ENCODE results near the gene PPP1R36. TPM values are rescaled to one million over a fixed set of nuclear protein-coding genes. Genes with fewer than 3 reads are reported as not detected.

The PPP1R36 gene
- total RNA-seq, 1 experiment from 2014 or later = not detected

GRCh38 chr14:64610049-64610746 is 60.4 kb downstream of the PPP1R36 start:
- no TSS peak for BruUV-seq (replicated peaks)
- no peak for DNase-seq
- ChIA-PET CTCF (no interaction called here), POLR2A (ENCODE audit: unreplicated experiment) (no interaction called here)
- H2AFZ ChIP-seq = no peak overlapping the region
- no peak for TF ChIP-seq EZH2 (IDR thresholded peaks at IDR 0.05; ENCODE audit: low read depth)
- TF ChIP-seq, protein P1, sequence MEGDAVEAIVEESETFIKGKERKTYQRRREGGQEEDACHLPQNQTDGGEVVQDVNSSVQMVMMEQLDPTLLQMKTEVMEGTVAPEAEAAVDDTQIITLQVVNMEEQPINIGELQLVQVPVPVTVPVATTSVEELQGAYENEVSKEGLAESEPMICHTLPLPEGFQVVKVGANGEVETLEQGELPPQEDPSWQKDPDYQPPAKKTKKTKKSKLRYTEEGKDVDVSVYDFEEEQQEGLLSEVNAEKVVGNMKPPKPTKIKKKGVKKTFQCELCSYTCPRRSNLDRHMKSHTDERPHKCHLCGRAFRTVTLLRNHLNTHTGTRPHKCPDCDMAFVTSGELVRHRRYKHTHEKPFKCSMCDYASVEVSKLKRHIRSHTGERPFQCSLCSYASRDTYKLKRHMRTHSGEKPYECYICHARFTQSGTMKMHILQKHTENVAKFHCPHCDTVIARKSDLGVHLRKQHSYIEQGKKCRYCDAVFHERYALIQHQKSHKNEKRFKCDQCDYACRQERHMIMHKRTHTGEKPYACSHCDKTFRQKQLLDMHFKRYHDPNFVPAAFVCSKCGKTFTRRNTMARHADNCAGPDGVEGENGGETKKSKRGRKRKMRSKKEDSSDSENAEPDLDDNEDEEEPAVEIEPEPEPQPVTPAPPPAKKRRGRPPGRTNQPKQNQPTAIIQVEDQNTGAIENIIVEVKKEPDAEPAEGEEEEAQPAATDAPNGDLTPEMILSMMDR (conservative IDR thresholded peaks at IDR 0.05) = no peak
- H3K9me3 ChIP-seq (ENCODE audit: insufficient read depth, low read depth) = no peaks in the 10 kb centered on the region
- no peaks in the 10 kb centered on the region for H3K79me2 ChIP-seq (ENCODE audit: low read depth)
- peaks cover 3% of the 10 kb centered on the region; the same call in 1 of the 2 replicates for H3F3A ChIP-seq (ENCODE audit: insufficient read depth, low read depth)
- peaks cover 27% of the 10 kb centered on the region for H3K4me1 ChIP-seq (replicated peaks; ENCODE audit: insufficient read depth)
- H3K4me3 ChIP-seq = no peak overlapping the region
- no peak overlapping the region for H3K4me2 ChIP-seq
- H3K9me2 ChIP-seq (ENCODE audit: insufficient read depth) = no peaks in the 10 kb centered on the region; the same call in 1 of the 2 replicates
- H3K36me3 ChIP-seq (ENCODE audit: low read depth) = no peaks in the 10 kb centered on the region
- no peaks in the 10 kb centered on the region for H4K20me1 ChIP-seq (ENCODE audit: insufficient read depth)
- no peak overlapping the region for H3K27ac ChIP-seq
- intact Hi-C loops (cut with micrococcal nuclease; ENCODE audit: unreplicated experiment) = no loop called here
- no peaks in the 10 kb centered on the region for H3K27me3 ChIP-seq (ENCODE audit: insufficient read depth, low read depth)

DNA sequence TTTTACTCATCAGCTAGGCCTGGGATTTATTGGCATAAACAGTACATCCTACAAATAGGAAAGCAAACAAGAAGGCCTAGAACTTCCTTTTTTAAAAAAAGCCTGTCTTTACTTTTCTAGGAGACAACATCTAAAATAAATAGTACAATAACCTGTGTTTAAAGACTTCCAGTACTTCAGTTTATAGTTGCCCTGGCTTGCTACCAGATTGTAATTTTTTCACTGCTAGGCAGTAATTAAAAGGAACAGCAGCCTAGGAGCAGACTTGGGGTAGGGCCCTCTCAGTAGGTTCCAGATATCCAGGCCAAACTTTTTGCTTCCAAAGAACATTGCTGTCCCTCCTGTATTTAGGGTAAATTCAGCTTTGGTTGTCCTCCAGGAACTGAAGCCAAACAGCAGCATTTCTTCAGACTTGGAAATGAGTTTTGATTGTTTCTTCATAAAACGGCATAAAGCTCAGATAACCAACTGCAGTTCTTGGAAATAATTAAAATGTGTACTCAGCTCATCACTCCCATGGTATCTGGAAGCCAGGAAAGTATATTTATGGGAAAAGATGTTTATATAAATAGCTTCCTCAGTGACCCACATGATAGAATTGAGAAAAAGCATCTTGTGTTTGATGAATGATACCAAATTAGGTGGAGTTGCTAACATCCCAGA is 61.7 kb downstream of the PPP1R36 start:
- Histone ChIP-seq H3K4me2 (0 out of 2 replicates have a peak overlapping the region, but pooled peaks have one; percentile 2), H3K79me2 (ENCODE audit: low read depth) (no peaks in the 10 kb centered on the region), H3K36me3 (ENCODE audit: low read depth) (no peaks in the 10 kb centered on the region), H3K27me3 (ENCODE audit: insufficient read depth, low read depth) (no peaks in the 10 kb centered on the region), H3F3A (ENCODE audit: insufficient read depth, low read depth) (no peaks in the 10 kb centered on the region; the same call in 1 of the 2 replicates), H3K27ac (peak overlapping the region; percentile 22), H4K20me1 (ENCODE audit: insufficient read depth) (no peaks in the 10 kb centered on the region), H3K4me1 (replicated peaks; ENCODE audit: insufficient read depth) (peaks cover 25% of the 10 kb centered on the region), H3K9me2 (ENCODE audit: insufficient read depth) (no peaks in the 10 kb centered on the region; the same call in 1 of the 2 replicates), H3K4me3 (no peak overlapping the region), H2AFZ (no peak overlapping the region), H3K9me3 (ENCODE audit: insufficient read depth, low read depth) (no peaks in the 10 kb centered on the region)
- CTCF ChIA-PET = interaction anchor here (0.9 kb wide), 1 partner anchor 24 kb away, joined by 3 read pairs; no protein-coding TSS in a partner anchor
- intact Hi-C loops (cut with micrococcal nuclease; ENCODE audit: unreplicated experiment) = no loop called here
- BruUV-seq (replicated peaks) = no TSS peak
- POLR2A ChIA-PET (ENCODE audit: unreplicated experiment) = no interaction called here
- TF ChIP-seq, protein P1 (conservative IDR thresholded peaks at IDR 0.05) = no peak
- TF ChIP-seq EZH2 (IDR thresholded peaks at IDR 0.05; ENCODE audit: low read depth) = no peak
- no peak for DNase-seq

- ChIA-PET CTCF (interaction anchor here (0.9 kb wide), 1 partner anchor 24 kb away, joined by 3 read pairs; no protein-coding TSS in a partner anchor), POLR2A (ENCODE audit: unreplicated experiment) (no interaction called here)
- TF ChIP-seq, protein P1 (conservative IDR thresholded peaks at IDR 0.05) = no peak
- TF ChIP-seq EZH2 (IDR thresholded peaks at IDR 0.05; ENCODE audit: low read depth) = no peak
- Histone ChIP-seq H3K4me2 (0 out of 2 replicates have a peak overlapping the region, but pooled peaks have one; percentile 2), H3K9me2 (ENCODE audit: insufficient read depth) (no peaks in the 10 kb centered on the region; the same call in 1 of the 2 replicates), H3K36me3 (ENCODE audit: low read depth) (no peaks in the 10 kb centered on the region), H3K79me2 (ENCODE audit: low read depth) (no peaks in the 10 kb centered on the region), H2AFZ (no peak overlapping the region), H3K4me1 (replicated peaks; ENCODE audit: insufficient read depth) (peaks cover 25% of the 10 kb centered on the region), H3K9me3 (ENCODE audit: insufficient read depth, low read depth) (no peaks in the 10 kb centered on the region), H3K27me3 (ENCODE audit: insufficient read depth, low read depth) (no peaks in the 10 kb centered on the region), H3F3A (ENCODE audit: insufficient read depth, low read depth) (no peaks in the 10 kb centered on the region; the same call in 1 of the 2 replicates), H3K27ac (peak overlapping the region; percentile 22), H3K4me3 (no peak overlapping the region), H4K20me1 (ENCODE audit: insufficient read depth) (no peaks in the 10 kb centered on the region)
- intact Hi-C loops (cut with micrococcal nuclease; ENCODE audit: unreplicated experiment) = no loop called here
- DNase-seq = peak in 1 of 2 experiments; percentile 46
- BruUV-seq (replicated peaks) = no TSS peak
Measured at GRCh38 chr14:64612021-64612380, 62.2 kb downstream of the PPP1R36 start.

All from PC-9 (cell line).